HUES64 (cell line): ENCODE results near the gene CPHXL2.

Experiments
- H3K27ac ChIP-seq: 2 replicates; pipeline ENCODE4 v1.7.0; 2013; ENCODE audit warnings: low read depth, low read length, inconsistent platforms
- H3K27me3 ChIP-seq: 2 replicates; pipeline ENCODE4 v1.6.1; 2013; ENCODE audit warnings: mild to moderate bottlenecking, low read length; ENCODE audit not compliant: insufficient read depth
- H3K36me3 ChIP-seq: 2 replicates; pipeline ENCODE4 v1.6.1; 2013; ENCODE audit warnings: mild to moderate bottlenecking, low read length; ENCODE audit not compliant: insufficient read depth
- H3K4me1 ChIP-seq: 2 replicates; pipeline ENCODE4 v1.6.1; 2013; ENCODE audit warnings: mild to moderate bottlenecking, low read length, moderate library complexity; ENCODE audit not compliant: insufficient read depth
- H3K4me3 ChIP-seq: 2 replicates; pipeline ENCODE4 v1.5.1; 2013; ENCODE audit warnings: mild to moderate bottlenecking, low read length, moderate library complexity
- H3K9ac ChIP-seq: 2 replicates; pipeline ENCODE4 v1.6.1; 2013; ENCODE audit warnings: mild to moderate bottlenecking, low read depth, low read length
- H3K9me3 ChIP-seq: 2 replicates; pipeline ENCODE4 v1.6.1; 2013; ENCODE audit warnings: low read depth, low read length; ENCODE audit not compliant: insufficient read depth
- WGBS: fragments of 150-250, 120-280 bp; methylation state at CpG from one replicate; pipeline ENCODE4 v1.1.7; 2013; ENCODE audit warnings: missing lambda C conversion rate; 5-methylcytosine and 5-hydroxymethylcytosine counted together

CPHXL2 gene

DNA sequence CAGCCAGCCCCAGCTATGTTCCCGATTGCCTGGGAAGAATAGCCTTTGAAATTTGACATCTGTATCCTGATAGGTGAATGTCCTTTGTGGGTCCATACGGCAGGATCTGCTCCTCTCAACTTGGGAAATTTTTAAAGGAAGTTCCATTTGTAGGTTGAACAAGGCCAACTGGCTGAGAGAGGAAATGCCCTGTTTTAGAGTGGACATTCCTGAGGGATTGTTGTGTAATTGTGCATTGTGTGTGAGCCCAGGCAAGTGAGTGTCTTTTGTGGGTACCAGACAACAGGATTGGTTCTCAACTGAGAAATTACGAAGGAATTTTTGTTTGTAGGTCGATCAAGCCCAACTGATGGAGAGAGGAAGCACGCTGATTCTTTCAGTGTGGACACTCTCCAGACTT lies 2.6 kb upstream of the CPHXL2 start:
- Histone ChIP-seq H3K27ac (no peak overlapping the region), H3K9ac (no peak overlapping the region), H3K4me1 (no peaks in the 10 kb centered on the region), H3K4me3 (no peak overlapping the region), H3K9me3 (peaks cover 10% of the 10 kb centered on the region), H3K27me3 (no peaks in the 10 kb centered on the region), H3K36me3 (no peaks in the 10 kb centered on the region)
- 90% methylated on average over 5 of the region's 5 CpGs for WGBS

DNA sequence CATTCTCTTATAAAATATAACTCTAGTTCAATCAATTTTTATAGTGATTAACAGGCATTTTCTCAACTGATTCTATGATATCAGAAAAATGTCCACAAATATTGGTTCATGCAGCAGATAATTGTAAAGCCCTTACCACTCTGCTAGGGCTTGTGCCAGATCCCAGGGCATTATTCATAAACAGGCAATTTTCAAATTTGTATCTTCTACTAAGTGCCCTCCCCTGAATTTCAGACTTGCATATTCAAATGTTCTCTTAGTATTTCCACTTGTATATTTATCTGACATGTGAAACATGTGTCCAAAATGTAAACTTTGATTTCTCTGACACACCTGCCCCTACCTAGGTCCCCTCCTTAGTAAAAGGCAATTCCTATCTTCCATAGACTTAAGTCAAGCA lies 9.3 kb downstream of the CPHXL2 start:
- Histone ChIP-seq H3K9me3 (no peaks in the 10 kb centered on the region), H3K9ac (no peak overlapping the region), H3K4me3 (no peak overlapping the region), H3K27ac (no peak overlapping the region), H3K4me1 (no peaks in the 10 kb centered on the region), H3K27me3 (no peaks in the 10 kb centered on the region), H3K36me3 (no peaks in the 10 kb centered on the region)

GRCh38 chr16:75660726-75661302 lies 16.0 kb downstream of the CPHXL2 start:
- H3K36me3 ChIP-seq, result peaks cover 30% of the 10 kb centered on the region
- H3K27me3 ChIP-seq, result no peaks in the 10 kb centered on the region
- no peaks in the 10 kb centered on the region for H3K9me3 ChIP-seq
- no peaks in the 10 kb centered on the region for H3K4me1 ChIP-seq
- no peak overlapping the region for H3K27ac ChIP-seq
- H3K9ac ChIP-seq, result no peak overlapping the region
- no peak overlapping the region for H3K4me3 ChIP-seq
- 92% methylated on average over 4 of the region's 4 CpGs for WGBS

DNA sequence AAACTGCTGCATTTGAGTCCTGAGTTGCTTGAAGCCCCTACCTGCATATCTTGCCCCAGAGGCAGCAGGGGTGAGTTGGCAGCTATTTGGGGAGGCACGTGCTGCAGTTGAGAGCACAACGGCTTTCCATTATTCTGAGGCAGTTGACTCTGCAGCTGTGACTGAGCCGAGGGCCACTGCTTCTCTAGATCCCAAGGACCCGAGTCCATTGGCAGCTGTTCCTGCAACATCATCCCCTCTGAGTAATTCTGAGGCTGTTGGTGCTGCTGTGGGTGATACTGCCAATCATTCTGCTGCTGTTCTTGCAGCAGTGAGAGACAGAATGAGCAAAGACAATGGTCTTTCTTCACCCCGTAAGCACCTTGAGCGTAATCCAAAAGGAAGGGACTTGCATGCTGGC lies 16.5 kb downstream of the CPHXL2 start:
- Histone ChIP-seq H3K4me3 (no peak overlapping the region), H3K27me3 (no peaks in the 10 kb centered on the region), H3K36me3 (peaks cover 35% of the 10 kb centered on the region), H3K4me1 (no peaks in the 10 kb centered on the region), H3K9me3 (no peaks in the 10 kb centered on the region), H3K27ac (no peak overlapping the region), H3K9ac (no peak overlapping the region)
- WGBS, result 94% methylated on average over 6 of the region's 6 CpGs

GRCh38 chr16:75658175-75658574 lies 18.6 kb downstream of the CPHXL2 start:
- Histone ChIP-seq H3K36me3 (peaks cover 50% of the 10 kb centered on the region), H3K27ac (no peak overlapping the region), H3K9ac (no peak overlapping the region), H3K4me3 (no peak overlapping the region), H3K9me3 (no peaks in the 10 kb centered on the region), H3K4me1 (no peaks in the 10 kb centered on the region), H3K27me3 (no peaks in the 10 kb centered on the region)
- WGBS, result 94% methylated on average over 2 of the region's 2 CpGs

- H3K4me3 ChIP-seq, result no peak overlapping the region
- no peaks in the 10 kb centered on the region for H3K27me3 ChIP-seq
- H3K27ac ChIP-seq, result no peak overlapping the region
- H3K9ac ChIP-seq, result no peak overlapping the region
- peaks cover 8% of the 10 kb centered on the region for H3K4me1 ChIP-seq
- peaks cover 50% of the 10 kb centered on the region for H3K36me3 ChIP-seq
- H3K9me3 ChIP-seq, result no peaks in the 10 kb centered on the region
- 100% methylated on average over 1 of the region's 1 CpG for WGBS
These were observed 22.9 kb downstream of the CPHXL2 start for GRCh38 chr16:75653922-75654321.

DNA sequence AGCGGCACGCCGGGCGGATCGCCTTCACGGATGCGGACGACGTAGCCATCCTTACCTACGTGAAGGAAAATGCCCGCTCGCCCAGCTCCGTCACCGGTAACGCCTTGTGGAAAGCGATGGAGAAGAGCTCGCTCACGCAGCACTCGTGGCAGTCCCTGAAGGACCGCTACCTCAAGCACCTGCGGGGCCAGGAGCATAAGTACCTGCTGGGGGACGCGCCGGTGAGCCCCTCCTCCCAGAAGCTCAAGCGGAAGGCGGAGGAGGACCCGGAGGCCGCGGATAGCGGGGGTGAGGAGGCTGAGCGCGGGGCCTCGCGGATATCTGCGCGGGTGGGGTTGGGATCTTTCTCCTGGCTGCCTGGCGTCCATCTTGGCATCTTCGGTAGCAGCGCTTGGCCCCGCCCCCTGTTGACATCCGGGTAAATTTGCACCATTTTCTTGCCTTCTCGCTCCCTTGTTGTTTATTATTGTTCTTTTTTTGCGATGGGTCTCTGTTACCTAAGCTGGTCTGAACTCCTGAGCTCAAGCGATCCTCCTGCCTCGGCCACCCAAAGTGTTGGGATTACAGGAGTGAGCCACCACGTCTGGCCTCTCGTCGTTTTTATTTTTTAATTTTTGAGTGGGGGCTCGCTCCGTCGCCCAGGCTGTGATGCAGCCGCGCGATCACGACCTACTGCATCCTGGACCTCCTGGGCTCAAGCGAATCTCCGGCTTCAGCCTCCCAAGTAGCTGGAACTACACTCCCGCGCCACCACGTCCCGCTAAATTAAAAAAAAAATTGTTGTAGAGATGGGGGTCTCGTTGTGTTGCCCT lies 28.3 kb downstream of the CPHXL2 start:
- H3K4me1 ChIP-seq, result peaks cover 8% of the 10 kb centered on the region
- H3K27me3 ChIP-seq, result no peaks in the 10 kb centered on the region
- H3K9ac ChIP-seq, result peak overlapping the region; percentile 83
- WGBS, result under 1% methylated on average over 62 of the region's 62 CpGs
- H3K4me3 ChIP-seq, result peak overlapping the region; percentile 99
- peaks cover 26% of the 10 kb centered on the region for H3K36me3 ChIP-seq
- no peaks in the 10 kb centered on the region for H3K9me3 ChIP-seq
- H3K27ac ChIP-seq, result peak overlapping the region; percentile 81

DNA sequence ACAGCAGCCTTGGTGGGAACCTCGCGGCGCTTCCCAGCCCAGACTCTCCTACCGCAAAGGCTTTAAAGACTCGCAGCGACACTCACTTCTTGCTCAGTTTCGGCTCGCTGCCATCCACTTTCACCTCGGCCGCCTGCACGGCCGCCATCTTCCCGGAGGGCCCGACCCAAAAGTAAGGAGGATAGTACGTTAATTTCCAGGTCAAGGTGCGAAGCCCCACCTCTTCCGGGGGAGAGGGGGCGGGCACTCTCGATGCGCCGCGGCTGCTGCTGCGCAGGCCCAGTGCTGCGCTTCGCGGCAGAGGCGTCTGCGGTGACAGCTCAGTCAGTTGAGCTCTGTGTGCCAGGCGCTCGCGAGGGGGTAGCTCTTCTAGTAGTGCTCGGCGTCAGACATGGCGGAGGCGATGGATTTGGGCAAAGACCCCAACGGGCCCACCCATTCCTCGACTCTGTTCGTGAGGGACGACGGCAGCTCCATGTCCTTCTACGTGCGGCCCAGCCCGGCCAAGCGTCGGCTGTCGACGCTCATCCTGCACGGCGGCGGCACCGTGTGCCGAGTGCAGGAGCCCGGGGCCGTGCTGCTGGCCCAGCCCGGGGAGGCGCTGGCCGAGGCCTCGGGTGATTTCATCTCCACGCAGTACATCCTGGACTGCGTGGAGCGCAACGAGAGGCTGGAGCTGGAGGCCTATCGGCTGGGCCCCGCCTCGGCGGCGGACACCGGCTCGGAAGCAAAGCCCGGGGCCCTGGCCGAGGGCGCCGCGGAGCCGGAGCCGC lies 29.1 kb downstream of the CPHXL2 start, which contains the start of the genes KARS1 and TERF2IP:
TSS of gene KARS1 (minus strand) at position 174 of the 773 bp plus-strand sequence. CDS start at position 148, 26 bp downstream.
TSS of gene TERF2IP (plus strand) at position 282 of the 773 bp plus-strand sequence. CDS start at position 392, 110 bp downstream.
- H3K36me3 ChIP-seq, result peaks cover 32% of the 10 kb centered on the region
- no peaks in the 10 kb centered on the region for H3K27me3 ChIP-seq
- H3K9me3 ChIP-seq, result no peaks in the 10 kb centered on the region
- under 1% methylated on average over 76 of the region's 76 CpGs for WGBS
- peak within 1 kb of the TSS; percentile 94 for H3K9ac ChIP-seq
- peak within 1 kb of the TSS; percentile 81 for H3K27ac ChIP-seq
- peak within 1 kb of the TSS; percentile 99 for H3K4me3 ChIP-seq
- peaks cover 8% of the 10 kb centered on the region for H3K4me1 ChIP-seq

GRCh38 chr16:75647112-75647491 lies 29.7 kb downstream of the CPHXL2 start:
- Histone ChIP-seq H3K4me3 (peak overlapping the region; percentile 99), H3K36me3 (peaks cover 38% of the 10 kb centered on the region), H3K9me3 (no peaks in the 10 kb centered on the region), H3K4me1 (peaks cover 7% of the 10 kb centered on the region), H3K27ac (peak overlapping the region; percentile 76), H3K9ac (peak overlapping the region; percentile 94), H3K27me3 (no peaks in the 10 kb centered on the region)
- 0% methylated on average over 18 of the region's 18 CpGs for WGBS

DNA sequence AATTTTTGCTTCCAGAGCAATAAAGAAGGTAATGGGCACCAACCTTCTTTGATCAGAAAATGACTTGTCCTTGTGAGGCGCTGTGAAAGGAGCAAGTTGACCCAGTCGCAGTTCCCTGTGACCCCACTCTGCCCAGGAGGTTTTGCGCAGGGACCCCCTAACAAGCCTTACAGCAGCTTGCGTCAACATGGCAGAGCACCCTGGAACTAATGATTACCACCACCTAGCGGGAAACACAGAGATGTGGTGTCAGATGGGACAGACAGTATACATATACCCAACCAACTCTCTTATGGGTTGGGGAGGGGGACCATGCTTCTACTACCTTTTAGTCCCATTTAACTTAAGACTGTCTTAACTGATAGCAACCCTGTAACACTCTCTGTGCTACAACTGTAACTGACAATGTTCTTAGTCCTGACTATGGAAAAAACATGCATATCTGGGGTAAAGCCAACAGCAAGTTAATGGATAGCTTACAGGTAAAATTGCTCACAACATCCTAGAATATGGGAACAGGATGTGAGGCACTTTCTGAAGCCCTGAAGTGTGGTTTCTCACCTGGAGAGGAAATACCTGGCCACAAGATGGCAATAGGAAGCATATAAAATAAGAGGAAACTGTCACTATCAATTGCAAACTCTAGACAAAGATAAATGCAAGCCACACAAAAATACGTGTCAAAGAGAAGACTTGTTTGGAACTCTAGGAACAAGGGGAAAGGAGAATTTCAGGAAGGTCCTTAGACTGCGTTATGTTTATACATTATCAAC lies 32.4 kb downstream of the CPHXL2 start:
- H3K27ac ChIP-seq, result no peak overlapping the region
- H3K4me1 ChIP-seq, result no peaks in the 10 kb centered on the region
- no peak overlapping the region for H3K9ac ChIP-seq
- H3K36me3 ChIP-seq, result peaks cover 65% of the 10 kb centered on the region
- H3K9me3 ChIP-seq, result no peaks in the 10 kb centered on the region
- H3K27me3 ChIP-seq, result no peaks in the 10 kb centered on the region
- 96% methylated on average over 6 of the region's 7 CpGs for WGBS
- H3K4me3 ChIP-seq, result no peak overlapping the region
